Neural cell (in vitro differentiated cells): ENCODE results near the gene OSM. TPM values are rescaled to one million over a fixed set of nuclear protein-coding genes. Genes with fewer than 3 reads are reported as not detected.

ENCODE experiments used
- H2AFZ ChIP-seq: fragments of 200-600, 300-800 bp; sonication (generic), shearing (Covaris generic); 2 replicates; pipeline ENCODE4 v1.6.0; 2014; ENCODE audit warnings: low read depth, mild to moderate bottlenecking, antibody characterized with exemption, low read length, moderate library complexity
- H3F3A ChIP-seq: fragments of 200-600 bp; shearing (Covaris generic); 2 replicates; pipeline ENCODE4 v1.6.1; 2016; ENCODE audit warnings: mild to moderate bottlenecking, moderate library complexity, mixed read lengths, antibody characterized with exemption, low read length; ENCODE audit not compliant: insufficient read depth, poor library complexity, severe bottlenecking
- H3K27ac ChIP-seq: fragments of 200-600, 300-800 bp; sonication (generic), shearing (Covaris generic); 2 replicates; pipeline ENCODE4 v1.5.1; 2014; ENCODE audit warnings: mild to moderate bottlenecking, low read length, moderate library complexity
- H3K27me3 ChIP-seq: fragments of 300-800, 200-600 bp; sonication (generic), shearing (Covaris generic); 2 replicates; pipeline ENCODE4 v1.6.0; 2014; ENCODE audit warnings: mild to moderate bottlenecking, low read depth, low read length, moderate library complexity; ENCODE audit not compliant: insufficient read depth
- H3K36me3 ChIP-seq: fragments of 300-800, 200-600 bp; sonication (generic), shearing (Covaris generic); 2 replicates; pipeline ENCODE4 v1.5.1; 2014; ENCODE audit warnings: mild to moderate bottlenecking, antibody characterized with exemption, low read length, moderate library complexity; ENCODE audit not compliant: insufficient read depth
- H3K4me2 ChIP-seq: fragments of 300-800, 200-600 bp; sonication (generic), shearing (Covaris generic); 2 replicates; pipeline ENCODE4 v1.6.0; 2014; ENCODE audit warnings: mild to moderate bottlenecking, low read length
- H3K4me3 ChIP-seq: fragments of 300-800, 200-600 bp; sonication (generic), shearing (Covaris generic); 2 replicates; pipeline ENCODE4 v1.5.1; 2014; ENCODE audit warnings: mild to moderate bottlenecking, low read length, moderate library complexity
- H3K79me2 ChIP-seq: fragments of 200-600 bp; shearing (Covaris generic); replicated peaks from 2 replicates; pipeline ENCODE4 v1.6.0; 2014; ENCODE audit warnings: mild to moderate bottlenecking, low read length, moderate library complexity; ENCODE audit not compliant: insufficient read depth
- H3K9ac ChIP-seq: fragments of 300-800, 200-600 bp; sonication (generic), shearing (Covaris generic); 2 replicates; pipeline ENCODE4 v1.6.1; 2016; ENCODE audit warnings: mild to moderate bottlenecking, low read length, mixed read lengths
- H3K9me2 ChIP-seq: fragments of 200-600 bp; shearing (Covaris generic); 2 replicates; pipeline ENCODE4 v1.6.1; 2016; ENCODE audit warnings: mild to moderate bottlenecking, low read length, mixed read lengths; ENCODE audit not compliant: insufficient read depth
- H3K9me3 ChIP-seq: fragments of 200-600, 300-800 bp; sonication (generic), shearing (Covaris generic); 2 replicates; pipeline ENCODE4 v1.6.1; 2016; ENCODE audit warnings: mild to moderate bottlenecking, mixed run types, low read length, moderate library complexity, mixed read lengths
- H4K20me1 ChIP-seq: fragments of 200-600 bp; shearing (Covaris generic); 2 replicates; pipeline ENCODE4 v1.6.1; 2016; ENCODE audit warnings: mild to moderate bottlenecking, mixed run types; ENCODE audit not compliant: insufficient read depth
- EP300 ChIP-seq: fragments of 450-650 bp; conservative IDR thresholded peaks from 2 replicates; pipeline ENCODE4 v1.6.1; 2014; ENCODE audit warnings: antibody characterized with exemption, mild to moderate bottlenecking, moderate library complexity; ENCODE audit not compliant: poor library complexity, severe bottlenecking
- EZH2 ChIP-seq: fragments of 200-600, 300-800 bp; shearing (Covaris generic), sonication (generic); IDR thresholded peaks from 2 replicates; pipeline ENCODE4 v1.6.1; 2014; ENCODE audit warnings: antibody characterized with exemption, low read length, borderline replicate concordance, mild to moderate bottlenecking; ENCODE audit not compliant: insufficient read depth, poor library complexity, severe bottlenecking
- MXI1 ChIP-seq: fragments of 450-650 bp; conservative IDR thresholded peaks from 2 replicates; pipeline ENCODE4 v1.6.1; 2014; ENCODE audit warnings: antibody characterized with exemption, mild to moderate bottlenecking; ENCODE audit not compliant: poor library complexity, severe bottlenecking
- POLR2AphosphoS5 ChIP-seq: IDR thresholded peaks from 2 replicates; pipeline ENCODE4 v1.6.1; 2012
- RAD21 ChIP-seq: fragments of 450-650 bp; conservative IDR thresholded peaks from 2 replicates; pipeline ENCODE4 v1.6.1; 2014; ENCODE audit warnings: antibody characterized with exemption, mild to moderate bottlenecking, moderate library complexity
- SMC3 ChIP-seq: fragments of 450-650 bp; conservative IDR thresholded peaks from 2 replicates; pipeline ENCODE4 v1.6.1; 2014; ENCODE audit warnings: antibody characterized with exemption, mild to moderate bottlenecking, moderate library complexity; ENCODE audit not compliant: poor library complexity
- TAF1 ChIP-seq: IDR thresholded peaks from 2 replicates; pipeline ENCODE4 v1.6.1; 2012; ENCODE audit warnings: low read depth
- polyA plus RNA-seq: library from polyadenylated mRNA; depleted of rRNA; stranded (reverse); fragments of >200 nt; gene quantifications from 2 replicates; pipeline ENCODE4 v1.2.3, GENCODE V29; 2014
- TF ChIP-seq, protein P1 (sequence below): fragments of 450-650 bp; IDR thresholded peaks from 2 replicates; pipeline ENCODE4 v1.5.1; 2014; ENCODE audit warnings: antibody characterized with exemption, mild to moderate bottlenecking, moderate library complexity; ENCODE audit not compliant: poor library complexity, severe bottlenecking
- TF ChIP-seq, protein P2 (sequence below): IDR thresholded peaks from 2 replicates; pipeline ENCODE4 v1.6.1; 2012; ENCODE audit warnings: borderline replicate concordance

Gene OSM
- polyA plus RNA-seq, 1 donor from 2014 or later: not detected

DNA sequence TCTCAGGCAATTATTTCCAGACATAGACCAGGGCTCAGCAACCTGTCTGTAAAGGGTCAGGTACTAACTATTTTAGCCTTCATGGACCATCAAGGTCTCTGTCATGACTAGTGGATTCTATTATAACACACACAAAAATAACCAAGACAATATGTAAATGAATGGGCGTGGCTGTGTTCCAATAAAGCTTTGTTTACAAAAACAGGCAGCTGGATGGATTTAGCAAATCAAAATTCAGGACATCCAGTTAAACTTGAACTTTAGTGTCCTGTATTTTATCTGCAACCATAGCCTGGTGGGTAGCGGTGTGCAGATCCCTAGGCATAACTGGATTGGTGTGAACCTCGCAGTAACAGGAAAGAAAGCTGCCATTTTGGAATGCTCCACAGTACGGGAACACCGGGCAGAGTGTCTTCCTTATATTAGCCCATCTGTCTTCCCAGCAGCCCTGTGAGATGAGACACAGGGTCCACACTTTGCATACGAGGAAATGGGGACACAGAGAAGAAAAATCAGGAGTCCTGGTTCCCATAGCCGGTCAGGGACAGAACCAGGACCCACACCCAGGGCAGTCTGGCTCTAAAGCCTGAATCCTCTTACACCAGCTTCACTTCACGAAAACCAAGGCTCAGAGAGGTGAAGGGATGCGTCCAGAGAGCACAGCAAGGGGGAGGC lies 35.7 kb downstream of the OSM start:
- Histone ChIP-seq H3K4me2 (no peak overlapping the region), H3K27ac (no peak overlapping the region), H3K4me3 (no peak overlapping the region), H3K36me3 (no peaks in the 10 kb centered on the region), H2AFZ (no peak overlapping the region), H3K27me3 (no peaks in the 10 kb centered on the region), H3K9me2 (no peaks in the 10 kb centered on the region), H3K9me3 (no peaks in the 10 kb centered on the region), H3K79me2 (no peaks in the 10 kb centered on the region), H3K9ac (no peak overlapping the region), H4K20me1 (no peaks in the 10 kb centered on the region), H3F3A (no peaks in the 10 kb centered on the region)
- TF ChIP-seq MXI1: no peak
- TF ChIP-seq SMC3: no peak
- no peak for TF ChIP-seq POLR2AphosphoS5
- TF ChIP-seq EP300: no peak
- no peak for TF ChIP-seq RAD21
- TF ChIP-seq, protein P1, sequence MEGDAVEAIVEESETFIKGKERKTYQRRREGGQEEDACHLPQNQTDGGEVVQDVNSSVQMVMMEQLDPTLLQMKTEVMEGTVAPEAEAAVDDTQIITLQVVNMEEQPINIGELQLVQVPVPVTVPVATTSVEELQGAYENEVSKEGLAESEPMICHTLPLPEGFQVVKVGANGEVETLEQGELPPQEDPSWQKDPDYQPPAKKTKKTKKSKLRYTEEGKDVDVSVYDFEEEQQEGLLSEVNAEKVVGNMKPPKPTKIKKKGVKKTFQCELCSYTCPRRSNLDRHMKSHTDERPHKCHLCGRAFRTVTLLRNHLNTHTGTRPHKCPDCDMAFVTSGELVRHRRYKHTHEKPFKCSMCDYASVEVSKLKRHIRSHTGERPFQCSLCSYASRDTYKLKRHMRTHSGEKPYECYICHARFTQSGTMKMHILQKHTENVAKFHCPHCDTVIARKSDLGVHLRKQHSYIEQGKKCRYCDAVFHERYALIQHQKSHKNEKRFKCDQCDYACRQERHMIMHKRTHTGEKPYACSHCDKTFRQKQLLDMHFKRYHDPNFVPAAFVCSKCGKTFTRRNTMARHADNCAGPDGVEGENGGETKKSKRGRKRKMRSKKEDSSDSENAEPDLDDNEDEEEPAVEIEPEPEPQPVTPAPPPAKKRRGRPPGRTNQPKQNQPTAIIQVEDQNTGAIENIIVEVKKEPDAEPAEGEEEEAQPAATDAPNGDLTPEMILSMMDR: no peak
- TF ChIP-seq EZH2: no peak
- TF ChIP-seq, protein P2, sequence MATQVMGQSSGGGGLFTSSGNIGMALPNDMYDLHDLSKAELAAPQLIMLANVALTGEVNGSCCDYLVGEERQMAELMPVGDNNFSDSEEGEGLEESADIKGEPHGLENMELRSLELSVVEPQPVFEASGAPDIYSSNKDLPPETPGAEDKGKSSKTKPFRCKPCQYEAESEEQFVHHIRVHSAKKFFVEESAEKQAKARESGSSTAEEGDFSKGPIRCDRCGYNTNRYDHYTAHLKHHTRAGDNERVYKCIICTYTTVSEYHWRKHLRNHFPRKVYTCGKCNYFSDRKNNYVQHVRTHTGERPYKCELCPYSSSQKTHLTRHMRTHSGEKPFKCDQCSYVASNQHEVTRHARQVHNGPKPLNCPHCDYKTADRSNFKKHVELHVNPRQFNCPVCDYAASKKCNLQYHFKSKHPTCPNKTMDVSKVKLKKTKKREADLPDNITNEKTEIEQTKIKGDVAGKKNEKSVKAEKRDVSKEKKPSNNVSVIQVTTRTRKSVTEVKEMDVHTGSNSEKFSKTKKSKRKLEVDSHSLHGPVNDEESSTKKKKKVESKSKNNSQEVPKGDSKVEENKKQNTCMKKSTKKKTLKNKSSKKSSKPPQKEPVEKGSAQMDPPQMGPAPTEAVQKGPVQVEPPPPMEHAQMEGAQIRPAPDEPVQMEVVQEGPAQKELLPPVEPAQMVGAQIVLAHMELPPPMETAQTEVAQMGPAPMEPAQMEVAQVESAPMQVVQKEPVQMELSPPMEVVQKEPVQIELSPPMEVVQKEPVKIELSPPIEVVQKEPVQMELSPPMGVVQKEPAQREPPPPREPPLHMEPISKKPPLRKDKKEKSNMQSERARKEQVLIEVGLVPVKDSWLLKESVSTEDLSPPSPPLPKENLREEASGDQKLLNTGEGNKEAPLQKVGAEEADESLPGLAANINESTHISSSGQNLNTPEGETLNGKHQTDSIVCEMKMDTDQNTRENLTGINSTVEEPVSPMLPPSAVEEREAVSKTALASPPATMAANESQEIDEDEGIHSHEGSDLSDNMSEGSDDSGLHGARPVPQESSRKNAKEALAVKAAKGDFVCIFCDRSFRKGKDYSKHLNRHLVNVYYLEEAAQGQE: no peak
- TF ChIP-seq TAF1: no peak

DNA sequence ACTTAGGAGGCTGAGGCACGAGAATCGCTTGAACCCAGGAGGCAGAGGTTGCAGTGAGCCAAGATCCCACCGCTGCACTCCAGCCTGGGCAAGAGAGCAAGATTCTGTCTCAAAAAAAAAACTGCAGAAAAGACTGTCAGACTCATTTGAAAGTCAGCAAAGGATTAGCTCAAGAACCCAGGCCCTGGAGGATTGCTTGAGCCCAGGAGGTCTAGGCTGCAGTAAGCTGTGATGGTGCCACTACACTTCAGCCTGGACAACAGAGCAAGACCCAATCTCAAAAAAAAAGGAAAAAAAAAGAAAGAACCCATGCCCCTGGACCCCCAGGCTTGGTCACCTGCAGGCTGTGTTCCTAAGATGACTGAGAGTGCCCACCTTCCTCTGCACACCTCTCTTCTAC lies 36.3 kb downstream of the OSM start:
- H2AFZ ChIP-seq: no peak overlapping the region
- no peaks in the 10 kb centered on the region for H3K36me3 ChIP-seq
- TF ChIP-seq, protein P2: no peak
- TF ChIP-seq MXI1 (no peak), EP300 (no peak), TAF1 (no peak), RAD21 (no peak), SMC3 (no peak), EZH2 (no peak), POLR2AphosphoS5 (no peak)
- TF ChIP-seq, protein P1: no peak
- no peaks in the 10 kb centered on the region for H3K9me2 ChIP-seq
- no peaks in the 10 kb centered on the region for H3K9me3 ChIP-seq
- no peaks in the 10 kb centered on the region for H4K20me1 ChIP-seq
- H3K79me2 ChIP-seq: no peaks in the 10 kb centered on the region
- H3F3A ChIP-seq: no peaks in the 10 kb centered on the region
- no peak overlapping the region for H3K9ac ChIP-seq
- H3K27ac ChIP-seq: no peak overlapping the region
- H3K4me3 ChIP-seq: no peak overlapping the region
- H3K4me2 ChIP-seq: no peak overlapping the region
- H3K27me3 ChIP-seq: no peaks in the 10 kb centered on the region
